ENCODE measurements around the gene BACE1-AS.

DNA sequence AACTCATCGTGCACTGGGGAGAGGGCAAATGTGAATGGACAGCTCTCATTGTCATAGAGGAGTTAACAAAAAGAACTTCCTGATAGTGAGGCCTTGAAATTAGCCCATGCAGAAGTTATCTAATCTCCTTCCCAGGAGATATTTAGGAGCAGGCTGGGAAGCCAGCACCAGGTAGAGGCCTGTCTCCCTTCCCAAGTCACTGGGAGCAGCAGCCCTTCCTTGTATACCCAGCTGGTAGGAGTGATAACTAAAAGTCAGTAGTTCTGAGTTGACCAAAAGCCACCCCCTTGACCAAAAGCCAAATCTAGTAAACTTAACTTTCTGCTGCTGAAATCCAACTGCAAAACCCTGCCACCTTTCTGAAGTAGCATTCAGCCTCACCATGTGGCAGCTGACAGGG lies 1.4 kb upstream of the BACE1-AS start:
- TF ChIP-seq EZH2 (optimal IDR thresholded peaks at IDR 0.05; ENCODE audit: low read depth, low read length) (no peak), CTCF (IDR thresholded peaks at IDR 0.05; ENCODE audit: low read length) (no peak)

All from MM.1S (cell line).